GM03348 (cell line): ENCODE measurements around the gene NOL4L.

Experiments
- DNase-seq: peaks from one replicate; pipeline ENCODE4 v3.0.0; 2012; ENCODE audit warnings: low spot score

NOL4L gene

GRCh38 chr20:32576560-32576959 lies 8.6 kb downstream of the NOL4L start:
- DNase-seq: no peak

DNA sequence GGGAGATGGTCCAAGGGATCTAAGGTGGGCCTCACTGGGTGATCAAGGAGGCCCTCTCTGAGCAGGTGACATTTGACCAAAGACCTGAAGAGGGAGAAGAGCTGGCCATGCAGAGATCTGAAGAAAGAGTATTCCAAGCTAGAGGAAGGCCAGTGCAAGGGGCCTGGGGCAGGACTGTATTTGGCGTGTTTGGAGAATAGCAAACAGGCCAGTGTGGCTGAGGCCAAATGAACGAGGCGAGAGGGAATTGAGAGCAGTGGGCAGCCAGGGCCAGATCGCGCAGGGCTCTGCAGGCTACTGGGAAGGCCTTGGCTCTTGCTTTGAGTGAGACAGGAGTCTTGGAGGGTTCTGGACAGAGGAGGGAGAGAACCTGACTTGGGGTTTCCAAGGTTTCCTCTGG lies 9.3 kb downstream of the NOL4L start:
- DNase-seq: no peak

- DNase-seq: no peak
Observed at GRCh38 chr20:32575227-32575581, 9.9 kb downstream of the NOL4L start.

DNA sequence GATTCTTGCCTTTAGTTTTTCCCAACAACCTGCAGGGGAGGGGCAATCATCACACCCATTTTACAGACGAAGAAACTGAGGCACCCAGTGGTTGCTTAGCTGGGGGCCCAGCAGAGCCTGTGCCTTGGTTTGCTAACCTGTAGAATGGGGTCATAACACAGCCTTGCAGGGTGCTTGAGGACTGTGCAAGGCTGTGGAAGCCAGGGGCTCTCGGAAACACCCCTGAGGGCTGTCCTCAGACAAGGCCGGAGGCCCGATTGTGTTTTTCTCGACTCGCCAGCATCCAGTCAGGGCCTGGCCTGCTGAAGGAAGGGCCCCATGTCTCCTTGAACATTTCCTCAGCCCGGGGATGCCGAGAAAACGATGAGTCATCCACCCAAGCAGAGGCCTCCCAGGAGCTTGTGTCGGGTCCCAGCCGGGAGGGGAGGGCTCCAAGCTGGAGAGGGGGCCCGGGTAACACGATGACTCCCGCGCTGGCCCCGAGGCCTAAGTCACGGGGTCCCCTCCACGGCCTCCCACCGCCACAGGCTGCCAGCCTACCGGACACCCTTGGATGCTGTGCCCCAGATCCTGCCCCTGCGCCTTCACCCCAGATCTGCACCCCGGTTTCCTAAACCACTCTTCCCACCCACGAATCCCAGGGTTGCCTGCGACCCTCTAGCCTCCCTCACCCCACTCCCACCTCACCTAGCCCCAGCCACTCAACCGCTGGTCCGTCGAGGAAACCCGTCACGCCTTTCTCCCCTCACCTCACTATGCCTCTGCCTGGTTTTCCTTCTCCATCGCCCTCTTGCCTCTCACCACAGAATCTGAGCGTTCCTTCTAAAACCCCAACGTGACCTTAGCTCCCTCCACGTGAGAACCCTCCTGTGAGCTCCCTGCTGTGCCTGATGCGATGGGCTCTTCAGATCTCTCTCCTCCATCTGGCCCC lies 10.6 kb downstream of the NOL4L start:
- DNase-seq: peak; percentile 85

DNA sequence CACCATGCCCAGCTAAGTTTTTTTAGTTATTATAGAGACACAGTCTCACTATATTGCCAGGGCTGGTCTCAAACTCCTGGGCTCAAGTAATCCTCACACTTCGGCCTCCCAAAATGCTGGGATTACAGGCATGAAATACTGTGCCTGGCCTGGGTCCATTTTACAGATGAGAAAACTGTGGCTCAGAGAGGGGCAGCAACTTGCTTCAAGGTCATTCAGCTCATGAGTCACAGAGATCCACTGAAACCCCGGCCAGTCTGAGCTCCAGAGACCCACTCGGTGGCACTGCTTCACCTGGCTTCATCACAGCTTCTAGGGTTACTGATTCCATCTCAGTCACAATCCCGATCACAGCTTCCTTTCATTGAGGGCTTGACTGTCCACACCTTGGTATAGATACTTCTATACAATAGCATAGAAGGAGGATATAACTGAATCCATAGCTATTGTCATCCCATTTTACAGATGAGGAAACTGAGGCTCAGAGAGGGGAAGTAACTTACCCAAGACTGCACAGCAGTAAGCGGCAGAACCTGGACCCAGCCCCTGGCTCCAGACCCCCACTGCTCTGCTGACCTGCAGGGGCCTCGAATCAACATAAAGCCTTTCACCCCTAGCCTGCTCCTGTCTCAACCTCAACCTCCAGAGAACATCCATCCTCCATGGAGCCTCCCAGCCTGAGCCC lies 11.8 kb downstream of the NOL4L start:
- no peak for DNase-seq

- DNase-seq: no peak
Observed at GRCh38 chr20:32572271-32572968, 12.7 kb downstream of the NOL4L start.

DNA sequence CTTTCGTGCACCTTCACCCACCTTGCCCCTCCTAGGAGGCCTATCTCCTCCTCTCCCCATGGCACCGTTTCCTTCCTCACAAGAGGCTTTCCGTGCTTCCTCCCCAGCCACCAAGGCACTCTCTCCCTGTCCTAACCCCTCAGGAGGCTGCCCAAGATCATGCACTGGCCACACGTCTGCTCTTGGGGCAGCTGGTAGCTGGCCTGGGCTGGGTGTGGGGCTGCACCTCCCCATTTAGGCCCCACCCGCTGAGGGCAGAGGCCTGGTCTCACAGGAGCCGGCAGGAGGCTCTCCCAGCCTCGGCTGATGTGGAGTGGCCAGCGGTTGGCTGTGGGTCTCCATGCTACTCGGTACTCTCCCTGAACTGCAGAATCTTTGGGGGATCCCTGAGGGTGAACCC lies 13.6 kb downstream of the NOL4L start:
- no peak for DNase-seq

GRCh38 chr20:32570401-32571190 lies 14.5 kb downstream of the NOL4L start:
- no peak for DNase-seq

GRCh38 chr20:32569380-32570305 lies 15.5 kb downstream of the NOL4L start:
- DNase-seq: no peak

GRCh38 chr20:32569018-32569379 lies 16.1 kb downstream of the NOL4L start:
- DNase-seq: no peak

DNA sequence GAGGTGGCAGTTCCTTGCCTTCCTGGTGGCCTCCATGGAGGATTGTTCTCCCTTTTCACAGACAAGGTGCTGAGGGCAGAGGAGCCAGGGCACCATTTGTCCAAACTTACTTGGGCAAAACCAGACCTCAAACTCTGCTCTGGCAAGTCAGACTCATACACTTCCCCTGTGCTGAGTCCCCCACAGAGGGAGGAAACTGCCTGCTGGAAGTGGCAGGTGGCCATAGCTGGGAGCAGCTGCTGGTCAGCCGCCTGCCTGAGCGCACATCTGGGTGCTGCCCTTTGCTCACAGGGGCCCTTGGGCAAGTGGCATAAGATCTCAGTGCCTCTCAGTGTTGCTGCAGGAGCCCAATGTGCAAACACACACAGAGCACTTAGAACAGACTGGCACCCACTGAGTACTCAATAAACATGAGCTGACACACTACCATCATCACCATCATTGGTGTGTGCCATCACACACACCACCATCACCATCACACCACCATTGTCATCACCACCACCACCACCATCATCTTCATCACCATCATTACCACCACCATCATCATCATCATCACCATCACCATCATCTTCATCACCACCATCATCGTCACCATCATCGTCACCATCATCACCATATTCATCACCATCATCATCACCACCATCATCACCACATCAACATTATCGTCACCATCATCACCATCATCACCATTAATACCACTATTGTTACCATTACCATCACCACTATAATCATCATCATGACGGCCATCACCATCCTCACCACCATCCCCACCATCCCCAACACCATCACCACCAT lies 17.6 kb downstream of the NOL4L start:
- DNase-seq: no peak

DNA sequence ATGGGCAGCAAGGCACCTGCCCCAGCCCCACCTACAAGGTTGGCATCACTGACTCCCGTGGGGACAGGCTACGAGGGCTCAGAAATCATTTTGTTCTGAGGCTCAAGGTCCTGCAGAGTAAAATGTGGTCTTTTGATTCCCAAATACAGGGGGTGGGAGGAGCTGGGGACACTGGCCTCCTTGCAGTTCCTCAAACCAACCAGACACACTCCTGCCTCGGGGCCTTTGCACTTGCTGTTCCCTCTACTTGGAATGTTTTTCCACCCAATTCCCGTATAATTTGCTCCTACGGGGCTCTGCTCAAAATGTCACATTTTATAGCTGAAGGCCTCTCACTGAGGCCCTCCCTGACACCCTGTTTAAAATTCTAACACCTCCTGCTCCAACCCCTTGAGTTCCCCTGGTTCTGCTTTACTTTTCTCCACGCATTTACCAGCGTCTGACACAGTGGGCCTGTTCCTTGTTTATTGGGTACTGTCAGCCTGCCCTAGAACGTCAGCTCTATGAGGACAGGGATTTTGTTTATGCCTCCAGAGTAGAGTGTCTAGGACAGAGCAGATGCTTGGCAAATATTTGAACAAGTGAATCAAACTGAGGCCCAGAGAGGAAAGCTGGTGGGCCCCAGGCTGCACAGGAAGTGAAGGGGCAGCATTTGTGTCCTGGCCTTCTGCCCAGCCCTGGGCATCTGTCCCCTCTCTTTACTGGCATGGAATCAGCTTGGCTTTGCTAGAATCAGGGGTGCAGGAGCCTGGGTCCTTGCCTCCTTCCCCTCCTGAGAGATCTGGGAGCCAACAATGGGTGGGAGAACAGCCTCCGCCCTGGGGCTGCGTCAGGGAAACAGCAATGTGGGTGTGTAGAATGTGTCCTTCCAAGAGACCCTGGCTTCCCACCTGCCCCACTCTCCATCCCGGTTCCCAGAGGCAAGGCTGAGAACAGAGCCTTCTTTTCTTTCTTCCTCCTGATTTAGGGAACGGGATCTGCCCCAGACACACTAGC lies 18.5 kb downstream of the NOL4L start:
- DNase-seq: no peak

- no peak for DNase-seq
Observed at GRCh38 chr20:32565735-32566032, 19.4 kb downstream of the NOL4L start.

- DNase-seq: no peak
Observed at GRCh38 chr20:32564921-32565734, 20.0 kb downstream of the NOL4L start.

- DNase-seq: no peak
Observed at GRCh38 chr20:32564440-32564839, 20.7 kb downstream of the NOL4L start.

- DNase-seq: no peak
Observed at GRCh38 chr20:32563311-32564272, 21.5 kb downstream of the NOL4L start.

DNA sequence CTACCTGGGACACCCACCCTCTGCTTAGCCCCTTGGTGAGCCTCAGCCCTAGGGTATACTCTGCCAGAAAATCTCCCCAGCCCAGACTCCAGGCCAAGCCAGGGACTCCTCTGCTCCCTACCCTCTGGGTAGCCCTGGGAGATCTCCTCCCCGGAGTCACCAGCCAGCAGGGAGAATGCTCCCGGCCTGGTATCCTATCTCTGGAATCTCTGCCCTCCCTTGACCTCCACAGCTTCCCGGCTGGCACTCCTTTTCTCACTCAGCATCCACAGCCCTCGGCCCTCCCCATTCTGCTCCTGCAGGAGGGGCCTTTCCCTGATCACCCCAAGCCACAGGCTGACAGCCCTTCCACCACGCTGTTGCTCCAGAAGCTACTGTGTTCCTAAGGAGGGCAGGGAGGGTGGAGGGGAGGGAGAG lies 22.6 kb downstream of the NOL4L start:
- no peak for DNase-seq
